CD14-positive monocyte (primary cell): ENCODE measurements around the gene IL1B. TPM values are rescaled to one million over a fixed set of nuclear protein-coding genes. Genes with fewer than 3 reads are reported as not detected.

Experiments used
- DNase-seq, 3 donors: peaks; one replicate each; pipeline ENCODE4 v3.0.0-alpha.2; 2011 to 2022
- H2AFZ ChIP-seq: 2 replicates; pipeline ENCODE4 v1.6.0; 2012; ENCODE audit warnings: mild to moderate bottlenecking, low read depth, low read length, inconsistent platforms; ENCODE audit not compliant: insufficient read depth, poor library complexity, severe bottlenecking
- H3K27ac ChIP-seq, 2 donors: 1 replicate in 1 of 2; 2 replicates in 1 of 2; pipeline ENCODE4 v1.5.1; 2012 to 2013; ENCODE audit warnings: low read length in 2 of 2, control low read depth in 1 of 2, inconsistent platforms in 1 of 2, low read depth in 1 of 2, mild to moderate bottlenecking in 1 of 2
- H3K27me3 ChIP-seq, 2 donors: one replicate each; pipeline versions ENCODE4 v1.6.0 to v1.6.1; 2011 to 2013; ENCODE audit warnings: low read length in 2 of 2; ENCODE audit not compliant: control insufficient read depth in 2 of 2, insufficient read depth in 2 of 2
- H3K36me3 ChIP-seq, 2 donors: replicated peaks in 1 of 2; 1 replicate in 1 of 2; 2 replicates in 1 of 2; pipeline versions ENCODE4 v1.5.1 to v1.6.1; 2012 to 2013; ENCODE audit warnings: low read length in 2 of 2, control low read depth in 1 of 2, inconsistent platforms in 1 of 2, mild to moderate bottlenecking in 1 of 2; ENCODE audit not compliant: insufficient read depth in 2 of 2, control insufficient read depth in 1 of 2
- H3K4me1 ChIP-seq, 2 donors: 1 replicate in 1 of 2; 2 replicates in 1 of 2; pipeline versions ENCODE4 v1.5.1 to v1.6.1; 2012 to 2013; ENCODE audit warnings: low read length in 2 of 2, control low read depth in 1 of 2, inconsistent platforms in 1 of 2, mild to moderate bottlenecking in 1 of 2, moderate library complexity in 1 of 2; ENCODE audit not compliant: insufficient read depth in 2 of 2, control insufficient read depth in 1 of 2
- H3K4me2 ChIP-seq: replicated peaks from 2 replicates; pipeline ENCODE3; 2012; ENCODE audit warnings: low read length, moderate library complexity, mild to moderate bottlenecking; ENCODE audit not compliant: poor library complexity, severe bottlenecking; ENCODE audit errors: extremely low read depth
- H3K4me3 ChIP-seq, 3 experiments: fragments of 200-600 bp in 1 of 3; sonication (generic) in 1 of 3; replicated peaks in 1 of 3; 1 replicate in 2 of 3; 2 replicates in 1 of 3; pipeline ENCODE4 v1.5.1; 2011 to 2013; ENCODE audit warnings: low read length in 3 of 3, mild to moderate bottlenecking in 3 of 3, control low read depth in 2 of 3, low read depth in 2 of 3, inconsistent platforms in 1 of 3, moderate library complexity in 1 of 3
- H3K79me2 ChIP-seq: 2 replicates; pipeline ENCODE4 v1.6.0; 2012; ENCODE audit warnings: mild to moderate bottlenecking, control low read depth, inconsistent platforms, low read length, moderate library complexity; ENCODE audit not compliant: insufficient read depth
- H3K9ac ChIP-seq: 2 replicates; pipeline ENCODE4 v1.6.0; 2017; ENCODE audit warnings: low read length, mild to moderate bottlenecking; ENCODE audit not compliant: insufficient read depth, poor library complexity, severe bottlenecking
- H3K9me3 ChIP-seq, 2 donors: replicated peaks in 1 of 2; 1 replicate in 1 of 2; 2 replicates in 1 of 2; pipeline versions ENCODE4 v1.5.1 to v1.6.1; 2012 to 2013; ENCODE audit warnings: low read length in 2 of 2, control low read depth in 1 of 2; ENCODE audit not compliant: control insufficient read depth in 1 of 2, insufficient read depth in 1 of 2
- H4K20me1 ChIP-seq: 2 replicates; pipeline ENCODE4 v1.6.0; 2012; ENCODE audit warnings: mild to moderate bottlenecking, low read length, control low read depth, moderate library complexity; ENCODE audit not compliant: insufficient read depth
- H3K27ac Mint-ChIP-seq, 7 donors: one replicate each; pipeline ENCODE4 v1.8.0; 2020; ENCODE audit warnings: mild to moderate bottlenecking in 7 of 7, mixed read lengths in 7 of 7, moderate library complexity in 6 of 7, inconsistent platforms in 2 of 7
- H3K27me3 Mint-ChIP-seq, 3 donors: one replicate each; pipeline ENCODE4 v1.8.0; 2021 to 2022; ENCODE audit warnings: low read depth in 3 of 3, mild to moderate bottlenecking in 3 of 3, mixed read lengths in 3 of 3, moderate library complexity in 3 of 3, inconsistent platforms in 1 of 3
- H3K36me3 Mint-ChIP-seq, 2 donors: one replicate each; pipeline ENCODE4 v1.8.0; 2020; ENCODE audit warnings: mixed read lengths in 2 of 2, inconsistent platforms in 1 of 2, mild to moderate bottlenecking in 1 of 2
- H3K4me1 Mint-ChIP-seq: one replicate; pipeline ENCODE4 v1.8.0; 2020; ENCODE audit warnings: mild to moderate bottlenecking, mixed read lengths
- H3K4me3 Mint-ChIP-seq, 2 donors: one replicate each; pipeline ENCODE4 v1.8.0; 2020; ENCODE audit warnings: mild to moderate bottlenecking in 2 of 2, mixed read lengths in 2 of 2, moderate library complexity in 1 of 2
- H3K9me3 Mint-ChIP-seq, 7 donors: one replicate each; pipeline ENCODE4 v1.8.0; 2020 to 2022; ENCODE audit warnings: mixed read lengths in 7 of 7, mild to moderate bottlenecking in 6 of 7, moderate library complexity in 6 of 7, inconsistent platforms in 2 of 7
- WGBS: methylation state at CpG from one replicate; pipeline ENCODE4 v1.1.5; 2013; ENCODE audit warnings: missing lambda C conversion rate; ENCODE audit not compliant: insufficient coverage; 5-methylcytosine and 5-hydroxymethylcytosine counted together
- intact Hi-C, 2 donors: fragments of 100-400 bp; cut with micrococcal nuclease; formaldehyde crosslinking; loops; one replicate each; pipeline versions ENCODE4 v1.15.0 to v1.15.1; 2023
- polyA plus RNA-seq, 3 donors: library from polyadenylated mRNA; depleted of rRNA in 1 of 3; unstranded in 2 of 3; stranded (reverse) in 1 of 3; fragments of 300-500 nt in 2 of 3; fragments of >200 nt in 1 of 3; fragmentation: Illumina TruSeq in 2 of 3; gene quantifications; 1 replicate in 2 of 3; 2 replicates in 1 of 3; pipeline ENCODE4 v1.2.3, GENCODE V29; 2012 to 2021
- TF ChIP-seq, protein P1 (sequence below): fragments of 200-600 bp; IDR thresholded peaks from one replicate; pipeline ENCODE4 v1.8.0; 2022; ENCODE audit warnings: antibody characterized with exemption, mild to moderate bottlenecking

IL1B gene
- polyA plus RNA-seq, 3 donors: 65.1 to 1,419 (median 114) TPM

- peaks cover 0 to 2% (median 0%) of the 10 kb centered on the region in 7 donors for H3K9me3 Mint-ChIP-seq
- no peak overlapping the region for H2AFZ ChIP-seq
- no peaks in the 10 kb centered on the region for H4K20me1 ChIP-seq
Observed at GRCh38 chr2:112819081-112819480, 17.5 kb downstream of the IL1B start.

GRCh38 chr2:112818094-112818902, 18.3 kb downstream of the IL1B start:
- H3K27ac ChIP-seq: no peak overlapping the region
- intact Hi-C loops: no loop called here
- Mint-ChIP-seq H3K4me3 (no peak overlapping the region), H3K4me1 (peaks cover 12% of the 10 kb centered on the region), H3K27me3 (peaks cover 0 to 3% (median 2%) of the 10 kb centered on the region in 3 donors), H3K27ac (no peak overlapping the region), H3K9me3 (peaks cover 0 to 2% (median 0%) of the 10 kb centered on the region in 7 donors), H3K36me3 (no peaks in the 10 kb centered on the region)
- TF ChIP-seq, protein P1, sequence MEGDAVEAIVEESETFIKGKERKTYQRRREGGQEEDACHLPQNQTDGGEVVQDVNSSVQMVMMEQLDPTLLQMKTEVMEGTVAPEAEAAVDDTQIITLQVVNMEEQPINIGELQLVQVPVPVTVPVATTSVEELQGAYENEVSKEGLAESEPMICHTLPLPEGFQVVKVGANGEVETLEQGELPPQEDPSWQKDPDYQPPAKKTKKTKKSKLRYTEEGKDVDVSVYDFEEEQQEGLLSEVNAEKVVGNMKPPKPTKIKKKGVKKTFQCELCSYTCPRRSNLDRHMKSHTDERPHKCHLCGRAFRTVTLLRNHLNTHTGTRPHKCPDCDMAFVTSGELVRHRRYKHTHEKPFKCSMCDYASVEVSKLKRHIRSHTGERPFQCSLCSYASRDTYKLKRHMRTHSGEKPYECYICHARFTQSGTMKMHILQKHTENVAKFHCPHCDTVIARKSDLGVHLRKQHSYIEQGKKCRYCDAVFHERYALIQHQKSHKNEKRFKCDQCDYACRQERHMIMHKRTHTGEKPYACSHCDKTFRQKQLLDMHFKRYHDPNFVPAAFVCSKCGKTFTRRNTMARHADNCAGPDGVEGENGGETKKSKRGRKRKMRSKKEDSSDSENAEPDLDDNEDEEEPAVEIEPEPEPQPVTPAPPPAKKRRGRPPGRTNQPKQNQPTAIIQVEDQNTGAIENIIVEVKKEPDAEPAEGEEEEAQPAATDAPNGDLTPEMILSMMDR: no peak
- H3K79me2 ChIP-seq: no peaks in the 10 kb centered on the region
- no peak for DNase-seq
- no peaks in the 10 kb centered on the region for H3K27me3 ChIP-seq
- H3K4me1 ChIP-seq: no peaks in the 10 kb centered on the region
- no peak overlapping the region for H3K4me2 ChIP-seq
- no peaks in the 10 kb centered on the region for H3K9me3 ChIP-seq
- no peaks in the 10 kb centered on the region for H4K20me1 ChIP-seq
- H3K9ac ChIP-seq: no peak overlapping the region
- no peak overlapping the region for H3K4me3 ChIP-seq
- no peaks in the 10 kb centered on the region for H3K36me3 ChIP-seq
- H2AFZ ChIP-seq: no peak overlapping the region
- WGBS: 93% methylated on average over 2 of the region's 3 CpGs

More at GRCh38 chr2:112819081-112819480, 17.5 kb downstream of the IL1B start:
- Histone ChIP-seq H3K4me2 (no peak overlapping the region), H3K27me3 (no peaks in the 10 kb centered on the region), H3K9ac (no peak overlapping the region), H3K9me3 (no peaks in the 10 kb centered on the region), H3K27ac (no peak overlapping the region), H3K79me2 (no peaks in the 10 kb centered on the region), H3K36me3 (no peaks in the 10 kb centered on the region), H3K4me1 (no peaks in the 10 kb centered on the region), H3K4me3 (no peak overlapping the region)
- peaks cover 0 to 2% of the 10 kb centered on the region in 2 donors for H3K36me3 Mint-ChIP-seq
- TF ChIP-seq, protein P1: no peak
- peaks cover 12% of the 10 kb centered on the region for H3K4me1 Mint-ChIP-seq
- WGBS: 84% methylated on average over 6 of the region's 7 CpGs
- no peak overlapping the region for H3K4me3 Mint-ChIP-seq
- no peak for DNase-seq
- intact Hi-C loops: no loop called here
- no peak overlapping the region for H3K27ac Mint-ChIP-seq
- H3K27me3 Mint-ChIP-seq: peaks cover 0 to 3% (median under 1%) of the 10 kb centered on the region in 3 donors
